ENCODE results near the gene TIGAR. TPM values are rescaled to one million over a fixed set of nuclear protein-coding genes. Genes with fewer than 3 reads are reported as not detected.

TIGAR gene
- total RNA-seq, 1 donor from 2014 or later: 21.9 TPM

DNA sequence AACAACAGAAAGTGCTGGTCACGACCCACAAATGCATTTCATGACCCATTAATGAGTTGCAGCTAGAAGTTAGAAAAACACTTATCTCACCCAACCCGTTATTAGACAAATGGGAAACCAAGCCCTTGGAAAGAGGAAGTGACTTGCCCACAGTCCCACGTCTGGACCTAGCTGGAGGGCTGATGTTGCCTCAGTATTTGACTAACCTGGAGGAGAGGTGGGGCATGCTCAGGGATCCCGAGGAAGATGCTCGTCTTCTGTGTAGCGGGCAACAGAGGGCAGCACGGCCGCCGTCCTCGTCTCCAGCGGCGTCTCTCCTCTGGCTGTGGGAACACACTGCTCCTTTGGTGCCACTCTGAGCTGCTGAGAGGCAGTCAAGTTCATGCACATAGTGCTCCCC lies 34.8 kb upstream of the TIGAR start:
- DNase-seq (ENCODE audit: low spot score): no peak
- Mint-ChIP-seq H3K4me1 (ENCODE audit: unreplicated experiment) (peaks cover 54% of the 10 kb centered on the region), H3K27ac (ENCODE audit: unreplicated experiment) (no peak overlapping the region), H3K4me3 (ENCODE audit: unreplicated experiment) (no peak overlapping the region), H3K9me3 (ENCODE audit: unreplicated experiment) (no peaks in the 10 kb centered on the region), H3K27me3 (ENCODE audit: unreplicated experiment) (peaks cover 12% of the 10 kb centered on the region), H3K36me3 (ENCODE audit: low read depth, unreplicated experiment) (peaks cover 62% of the 10 kb centered on the region)
- no peak for TF ChIP-seq CTCF (IDR thresholded peaks at IDR 0.05; ENCODE audit: unreplicated experiment)

DNA sequence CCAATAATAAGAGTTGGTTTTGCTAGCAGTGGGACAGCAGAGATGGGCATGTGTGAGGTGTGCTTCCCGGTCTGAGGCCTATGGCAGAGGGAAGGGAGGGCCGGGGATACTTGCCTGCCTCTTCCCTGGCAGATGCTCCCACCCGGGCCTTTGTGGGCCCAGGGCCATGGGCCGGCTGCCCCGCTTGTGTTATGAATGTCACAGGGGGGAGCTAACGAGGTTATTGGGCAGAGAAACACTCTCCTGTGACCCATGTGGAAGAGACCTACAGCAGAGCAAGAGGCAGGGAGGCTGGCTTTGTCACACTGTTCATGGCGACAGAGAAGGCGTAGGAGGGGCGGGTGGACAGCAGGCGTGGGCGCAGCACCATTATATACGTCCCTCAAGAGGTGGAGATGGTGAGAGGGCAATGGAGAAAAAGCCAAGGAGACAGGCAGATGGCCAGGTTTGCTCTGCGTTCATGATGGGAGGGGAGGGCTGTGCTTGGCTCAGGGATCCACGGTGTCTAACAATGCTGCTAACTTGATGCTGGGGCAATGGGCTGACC lies 34.2 kb upstream of the TIGAR start:
- Mint-ChIP-seq H3K4me1 (ENCODE audit: unreplicated experiment) (peaks cover 60% of the 10 kb centered on the region), H3K27ac (ENCODE audit: unreplicated experiment) (peak overlapping the region; percentile 78), H3K27me3 (ENCODE audit: unreplicated experiment) (peaks cover 14% of the 10 kb centered on the region), H3K36me3 (ENCODE audit: low read depth, unreplicated experiment) (peaks cover 63% of the 10 kb centered on the region), H3K4me3 (ENCODE audit: unreplicated experiment) (no peak overlapping the region), H3K9me3 (ENCODE audit: unreplicated experiment) (no peaks in the 10 kb centered on the region)
- no peak for DNase-seq (ENCODE audit: low spot score)
- no peak for TF ChIP-seq CTCF (IDR thresholded peaks at IDR 0.05; ENCODE audit: unreplicated experiment)

- no peak for TF ChIP-seq CTCF (IDR thresholded peaks at IDR 0.05; ENCODE audit: unreplicated experiment)
- no peak for DNase-seq (ENCODE audit: low spot score)
- H3K36me3 Mint-ChIP-seq (ENCODE audit: low read depth, unreplicated experiment): peaks cover 60% of the 10 kb centered on the region
- H3K4me3 Mint-ChIP-seq (ENCODE audit: unreplicated experiment): no peak overlapping the region
- peaks cover 65% of the 10 kb centered on the region for H3K4me1 Mint-ChIP-seq (ENCODE audit: unreplicated experiment)
- peaks cover 17% of the 10 kb centered on the region for H3K27me3 Mint-ChIP-seq (ENCODE audit: unreplicated experiment)
- H3K27ac Mint-ChIP-seq (ENCODE audit: unreplicated experiment): no peak overlapping the region
- H3K9me3 Mint-ChIP-seq (ENCODE audit: unreplicated experiment): no peaks in the 10 kb centered on the region
Measured at GRCh38 chr12:4287325-4288211, 33.4 kb upstream of the TIGAR start.

DNA sequence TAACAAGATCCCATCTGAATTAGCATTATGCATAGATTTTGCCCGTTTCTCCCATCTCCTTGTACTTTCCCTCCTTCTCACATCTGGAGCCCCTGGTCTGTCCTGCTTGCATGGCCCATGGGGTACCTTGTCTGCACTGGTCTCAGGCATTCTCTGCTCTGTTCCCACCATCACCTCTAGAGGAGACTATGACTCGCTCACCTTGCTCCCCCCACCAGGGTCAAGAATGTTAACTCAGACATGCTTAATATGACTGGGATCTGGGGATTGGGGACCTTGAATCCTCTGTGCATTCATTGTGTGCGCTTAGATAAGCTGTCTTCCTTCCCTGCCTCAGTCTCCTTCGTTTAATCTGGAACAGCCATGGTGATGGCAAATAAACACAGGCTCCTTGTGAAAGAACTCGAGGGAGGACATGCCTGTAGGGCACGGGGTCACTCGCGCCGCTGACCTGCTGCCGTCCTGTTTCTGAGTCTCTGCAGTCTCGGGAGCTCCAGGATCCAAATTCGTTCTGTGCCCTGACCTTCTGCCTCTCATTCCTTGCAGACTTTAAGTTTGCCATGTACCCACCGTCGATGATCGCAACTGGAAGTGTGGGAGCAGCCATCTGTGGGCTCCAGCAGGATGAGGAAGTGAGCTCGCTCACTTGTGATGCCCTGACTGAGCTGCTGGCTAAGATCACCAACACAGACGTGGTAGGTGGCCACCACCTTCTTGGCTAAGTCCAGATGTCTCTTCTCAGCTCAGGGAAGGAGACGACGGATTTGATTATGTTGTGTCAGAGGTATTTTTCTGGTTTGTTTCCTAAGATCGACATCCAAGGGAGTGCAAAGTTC lies 32.5 kb upstream of the TIGAR start:
- peaks cover 59% of the 10 kb centered on the region for H3K36me3 Mint-ChIP-seq (ENCODE audit: low read depth, unreplicated experiment)
- H3K27me3 Mint-ChIP-seq (ENCODE audit: unreplicated experiment): peaks cover 19% of the 10 kb centered on the region
- H3K27ac Mint-ChIP-seq (ENCODE audit: unreplicated experiment): peak overlapping the region; percentile 85

More for the DNA sequence above, 32.5 kb upstream of the TIGAR start:
- Mint-ChIP-seq H3K4me3 (ENCODE audit: unreplicated experiment) (peak overlapping the region; percentile 75), H3K9me3 (ENCODE audit: unreplicated experiment) (no peaks in the 10 kb centered on the region), H3K4me1 (ENCODE audit: unreplicated experiment) (peaks cover 75% of the 10 kb centered on the region)
- TF ChIP-seq CTCF (IDR thresholded peaks at IDR 0.05; ENCODE audit: unreplicated experiment): no peak
- DNase-seq (ENCODE audit: low spot score): no peak

Data from endothelial cell (in vitro differentiated cells).